Epithelial cell of proximal tubule (primary cell): ENCODE data around the gene TCN2. TPM values are rescaled to one million over a fixed set of nuclear protein-coding genes. Genes with fewer than 3 reads are reported as not detected.
"Not testable (repeated sequence)": the region's sequence is repeated elsewhere in the genome, so short reads cannot be mapped to it uniquely, and the experiment has no call there.

Source experiments
- DNase-seq: peaks from one replicate; pipeline ENCODE4 v3.0.0-alpha.2; 2011; ENCODE audit warnings: low read depth
- H3K4me3 ChIP-seq: 2 replicates; pipeline ENCODE4 v1.5.1; 2011; ENCODE audit warnings: low read depth, mild to moderate bottlenecking, low read length
- CTCF ChIP-seq: conservative IDR thresholded peaks from 2 replicates; pipeline ENCODE4 v1.5.1; 2012; ENCODE audit warnings: low read depth, mild to moderate bottlenecking, low read length
- total RNA-seq: library from RNA; depleted of rRNA; stranded (reverse); fragments of >200 nt; gene quantifications from 2 replicates; pipeline ENCODE4 v1.2.3, GENCODE V29; 2015

TCN2 gene
- total RNA-seq, 1 donor from 2014 or later: 6.9 TPM

GRCh38 chr22:30564045-30564760, 42.8 kb upstream of the TCN2 start:
- TF ChIP-seq CTCF: no peak
- DNase-seq: no peak
- no peak overlapping the region for H3K4me3 ChIP-seq

GRCh38 chr22:30564761-30565119, 42.2 kb upstream of the TCN2 start:
- DNase-seq: no peak
- TF ChIP-seq CTCF: no peak

GRCh38 chr22:30565341-30565740, 41.6 kb upstream of the TCN2 start:
- H3K4me3 ChIP-seq: no peak overlapping the region
- DNase-seq: no peak

More at GRCh38 chr22:30564761-30565119, 42.2 kb upstream of the TCN2 start:
- H3K4me3 ChIP-seq: no peak overlapping the region

GRCh38 chr22:30566125-30566524, 40.8 kb upstream of the TCN2 start:
- H3K4me3 ChIP-seq: no peak overlapping the region
- peak; percentile 39 for DNase-seq
- no peak for TF ChIP-seq CTCF

More at GRCh38 chr22:30565341-30565740, 41.6 kb upstream of the TCN2 start:
- TF ChIP-seq CTCF: no peak

GRCh38 chr22:30567277-30567676, 39.7 kb upstream of the TCN2 start:
- DNase-seq, H3K4me3 ChIP-seq: not testable (repeated sequence)

- TF ChIP-seq CTCF: no peak
- DNase-seq: no peak
- no peak overlapping the region for H3K4me3 ChIP-seq
Measured at GRCh38 chr22:30568137-30568805, 38.7 kb upstream of the TCN2 start.

GRCh38 chr22:30569674-30570202, 37.2 kb upstream of the TCN2 start:
- no peak overlapping the region for H3K4me3 ChIP-seq
- DNase-seq: no peak
- no peak for TF ChIP-seq CTCF
